ENCODE data around the gene PRAC2.
"Not testable (repeated sequence)": the region's sequence is repeated elsewhere in the genome, so short reads cannot be mapped to it uniquely, and the experiment has no call there.

PRAC2 gene

DNA sequence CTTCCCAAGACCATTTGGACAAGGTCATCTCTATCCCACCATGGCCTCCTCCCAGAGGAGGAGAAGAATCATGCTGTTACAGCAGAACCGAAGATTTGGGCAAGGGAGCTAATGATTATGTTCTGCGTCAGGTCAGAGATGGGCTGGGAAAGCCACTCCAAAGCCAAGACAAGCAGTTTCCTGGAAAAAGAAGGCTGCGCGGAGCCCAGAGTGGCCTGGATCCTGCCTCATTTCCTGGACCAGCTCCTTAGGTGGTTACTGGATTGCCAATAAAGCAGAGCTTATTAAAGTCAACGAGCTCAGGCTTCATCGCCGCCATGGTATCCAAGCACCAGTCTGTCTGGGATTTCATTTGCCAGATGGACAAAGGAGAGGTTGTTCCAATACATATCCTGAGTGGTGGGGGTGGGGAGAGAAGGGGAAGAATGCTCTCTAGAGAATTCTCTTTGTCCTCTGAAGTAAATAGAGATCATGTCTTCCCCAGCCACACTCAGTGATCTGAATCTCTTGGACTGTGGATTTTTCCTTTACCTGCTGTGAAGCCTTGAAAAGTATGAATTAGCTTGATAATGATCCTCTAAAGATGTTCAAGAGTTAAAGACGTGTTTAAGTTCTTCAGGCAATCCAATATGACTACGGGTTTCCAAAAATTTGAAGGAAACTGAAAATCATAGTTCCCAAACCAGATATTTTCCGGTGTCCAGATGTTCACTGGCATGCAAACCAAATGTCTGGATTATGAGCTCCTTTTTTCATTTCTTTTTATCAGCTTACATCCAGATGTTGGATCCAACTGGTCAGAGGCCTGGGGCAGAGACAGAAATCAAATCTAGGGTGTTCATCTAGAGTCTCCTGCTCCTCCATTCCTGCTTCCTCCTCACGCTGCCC lies 18.4 kb upstream of the PRAC2 start:
- Histone ChIP-seq H3K4me1 (ENCODE audit: insufficient read depth, low read length, severe bottlenecking) (no peaks in the 10 kb centered on the region), H2AFZ (ENCODE audit: low read length) (no peak overlapping the region), H3K4me3 (ENCODE audit: low read depth, low read length, poor library complexity, severe bottlenecking) (no peak overlapping the region), H3K36me3 (ENCODE audit: insufficient read depth, low read length) (no peaks in the 10 kb centered on the region), H4K20me1 (ENCODE audit: insufficient read depth, low read length) (no peaks in the 10 kb centered on the region), H3K79me2 (ENCODE audit: insufficient read depth, low read length) (no peaks in the 10 kb centered on the region), H3K4me2 (ENCODE audit: low read length) (no peak overlapping the region), H3F3A (ENCODE audit: insufficient read depth, low read length) (no peaks in the 10 kb centered on the region), H3K27ac (ENCODE audit: low read depth, low read length, poor library complexity, severe bottlenecking) (no peak overlapping the region), H3K27me3 (ENCODE audit: insufficient read depth, low read length) (no peaks in the 10 kb centered on the region), H3K9ac (ENCODE audit: low read length) (no peak overlapping the region), H3K9me2 (ENCODE audit: low read depth, low read length) (no peaks in the 10 kb centered on the region), H3K9me3 (ENCODE audit: low read length) (no peaks in the 10 kb centered on the region)
- TF ChIP-seq, protein P1, sequence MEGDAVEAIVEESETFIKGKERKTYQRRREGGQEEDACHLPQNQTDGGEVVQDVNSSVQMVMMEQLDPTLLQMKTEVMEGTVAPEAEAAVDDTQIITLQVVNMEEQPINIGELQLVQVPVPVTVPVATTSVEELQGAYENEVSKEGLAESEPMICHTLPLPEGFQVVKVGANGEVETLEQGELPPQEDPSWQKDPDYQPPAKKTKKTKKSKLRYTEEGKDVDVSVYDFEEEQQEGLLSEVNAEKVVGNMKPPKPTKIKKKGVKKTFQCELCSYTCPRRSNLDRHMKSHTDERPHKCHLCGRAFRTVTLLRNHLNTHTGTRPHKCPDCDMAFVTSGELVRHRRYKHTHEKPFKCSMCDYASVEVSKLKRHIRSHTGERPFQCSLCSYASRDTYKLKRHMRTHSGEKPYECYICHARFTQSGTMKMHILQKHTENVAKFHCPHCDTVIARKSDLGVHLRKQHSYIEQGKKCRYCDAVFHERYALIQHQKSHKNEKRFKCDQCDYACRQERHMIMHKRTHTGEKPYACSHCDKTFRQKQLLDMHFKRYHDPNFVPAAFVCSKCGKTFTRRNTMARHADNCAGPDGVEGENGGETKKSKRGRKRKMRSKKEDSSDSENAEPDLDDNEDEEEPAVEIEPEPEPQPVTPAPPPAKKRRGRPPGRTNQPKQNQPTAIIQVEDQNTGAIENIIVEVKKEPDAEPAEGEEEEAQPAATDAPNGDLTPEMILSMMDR (IDR thresholded peaks at IDR 0.05; ENCODE audit: low read length): no peak
- no peak for TF ChIP-seq EZH2 (IDR thresholded peaks at IDR 0.05; ENCODE audit: borderline replicate concordance, low read length)

DNA sequence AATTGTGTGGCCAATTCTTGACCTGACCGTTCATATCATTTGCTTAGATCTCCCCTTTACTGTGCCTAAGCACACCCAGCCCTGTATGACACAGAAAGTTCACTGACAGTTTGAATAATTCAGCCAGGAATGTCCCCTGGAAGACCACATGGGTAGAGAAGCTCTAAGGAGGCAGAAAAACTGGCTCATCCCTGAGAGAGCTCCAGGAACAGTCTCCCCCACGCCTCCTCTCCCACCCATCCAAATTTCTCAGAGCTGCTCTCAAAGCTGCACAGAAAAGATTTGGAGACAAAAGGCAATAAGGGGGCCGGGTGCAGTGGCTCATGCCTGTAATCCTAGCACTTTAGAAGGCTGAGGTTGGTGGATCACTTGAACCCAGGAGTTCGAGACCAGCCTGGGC lies 11.9 kb upstream of the PRAC2 start:
- Histone ChIP-seq H3K27me3 (ENCODE audit: insufficient read depth, low read length) (no peaks in the 10 kb centered on the region), H3K4me1 (ENCODE audit: insufficient read depth, low read length, severe bottlenecking) (no peaks in the 10 kb centered on the region), H3K4me2 (ENCODE audit: low read length) (no peak overlapping the region), H3K36me3 (ENCODE audit: insufficient read depth, low read length) (no peaks in the 10 kb centered on the region), H3F3A (ENCODE audit: insufficient read depth, low read length) (no peaks in the 10 kb centered on the region), H3K79me2 (ENCODE audit: insufficient read depth, low read length) (no peaks in the 10 kb centered on the region), H2AFZ (ENCODE audit: low read length) (no peak overlapping the region), H4K20me1 (ENCODE audit: insufficient read depth, low read length) (no peaks in the 10 kb centered on the region), H3K9me3 (ENCODE audit: low read length) (no peaks in the 10 kb centered on the region), H3K4me3 (ENCODE audit: low read depth, low read length, poor library complexity, severe bottlenecking) (no peak overlapping the region), H3K9ac (ENCODE audit: low read length) (no peak overlapping the region), H3K27ac (ENCODE audit: low read depth, low read length, poor library complexity, severe bottlenecking) (no peak overlapping the region), H3K9me2 (ENCODE audit: low read depth, low read length) (no peaks in the 10 kb centered on the region)
- TF ChIP-seq EZH2 (IDR thresholded peaks at IDR 0.05; ENCODE audit: borderline replicate concordance, low read length): no peak
- TF ChIP-seq, protein P1 (IDR thresholded peaks at IDR 0.05; ENCODE audit: low read length): no peak

DNA sequence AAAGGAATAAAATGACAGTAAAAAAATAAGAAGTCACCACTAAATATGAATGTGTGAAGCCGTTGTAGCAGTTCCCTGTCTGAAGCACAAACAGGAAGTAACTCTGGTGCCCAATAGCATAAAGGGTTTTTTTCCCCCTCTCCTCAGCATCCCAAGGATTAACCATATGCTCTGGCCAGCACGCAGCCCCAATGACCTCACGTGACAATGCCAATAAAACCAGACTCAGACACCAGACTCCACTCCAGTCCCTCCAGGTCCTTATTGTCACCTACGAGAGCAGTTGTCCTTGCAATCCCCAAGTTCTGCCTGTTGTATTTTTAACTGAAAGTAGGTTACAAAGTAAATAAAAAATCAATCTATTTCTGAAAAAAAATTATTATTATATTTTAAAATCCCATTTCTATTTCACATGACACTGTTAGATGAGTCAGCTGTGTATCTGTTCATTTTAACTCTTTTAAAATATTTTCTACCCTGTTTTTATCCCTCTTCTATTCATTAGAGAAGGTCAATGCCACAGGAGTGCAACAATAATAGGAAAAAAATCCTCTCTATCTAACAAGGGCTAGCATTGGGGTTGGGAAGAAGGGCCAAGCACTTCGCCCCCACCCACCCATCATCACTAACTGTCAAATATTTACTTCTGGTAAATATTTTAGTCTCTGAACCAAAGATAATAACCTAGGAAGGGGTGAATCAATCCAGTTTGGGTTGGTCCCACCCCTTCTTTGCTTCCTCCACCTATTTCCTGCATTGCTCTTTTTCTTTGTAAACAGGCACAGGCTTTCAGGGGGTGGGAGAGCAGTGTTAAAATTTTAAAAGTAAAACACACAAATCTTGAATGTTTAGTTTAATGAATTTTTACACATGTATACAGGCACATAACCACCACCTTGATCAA lies 7.2 kb upstream of the PRAC2 start:
- H3K9me3 ChIP-seq (ENCODE audit: low read length): no peaks in the 10 kb centered on the region
- H3K9ac ChIP-seq (ENCODE audit: low read length): no peak overlapping the region
- H3F3A ChIP-seq (ENCODE audit: insufficient read depth, low read length): no peaks in the 10 kb centered on the region
- H4K20me1 ChIP-seq (ENCODE audit: insufficient read depth, low read length): no peaks in the 10 kb centered on the region
- no peak overlapping the region for H2AFZ ChIP-seq (ENCODE audit: low read length)
- H3K27me3 ChIP-seq (ENCODE audit: insufficient read depth, low read length): no peaks in the 10 kb centered on the region
- no peak overlapping the region for H3K4me3 ChIP-seq (ENCODE audit: low read depth, low read length, poor library complexity, severe bottlenecking)
- no peak overlapping the region for H3K4me2 ChIP-seq (ENCODE audit: low read length)
- H3K79me2 ChIP-seq (ENCODE audit: insufficient read depth, low read length): no peaks in the 10 kb centered on the region
- no peaks in the 10 kb centered on the region for H3K36me3 ChIP-seq (ENCODE audit: insufficient read depth, low read length)
- TF ChIP-seq EZH2 (IDR thresholded peaks at IDR 0.05; ENCODE audit: borderline replicate concordance, low read length): no peak
- TF ChIP-seq, protein P1 (IDR thresholded peaks at IDR 0.05; ENCODE audit: low read length): no peak
- no peaks in the 10 kb centered on the region for H3K9me2 ChIP-seq (ENCODE audit: low read depth, low read length)
- no peak overlapping the region for H3K27ac ChIP-seq (ENCODE audit: low read depth, low read length, poor library complexity, severe bottlenecking)
- H3K4me1 ChIP-seq (ENCODE audit: insufficient read depth, low read length, severe bottlenecking): no peaks in the 10 kb centered on the region

DNA sequence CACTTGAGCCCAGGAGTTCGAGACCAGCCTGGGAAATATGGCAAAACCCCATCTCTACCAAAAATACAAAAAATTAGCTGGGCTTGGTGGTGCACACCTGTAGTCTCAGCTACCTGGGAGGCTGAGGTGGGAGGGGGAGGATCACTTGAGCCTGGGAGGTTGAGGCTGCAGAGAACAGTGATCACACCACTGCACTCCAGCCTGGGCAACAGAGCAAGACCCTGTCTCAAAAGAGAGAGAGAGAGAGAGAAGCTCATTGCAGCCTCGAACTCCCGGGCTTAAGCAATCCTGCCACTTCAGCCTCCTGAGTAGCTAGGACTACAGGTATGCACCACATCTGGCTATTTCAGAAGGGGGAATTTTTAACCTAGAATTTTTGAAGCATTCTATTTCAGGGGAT lies 6.4 kb upstream of the PRAC2 start:
- not testable (repeated sequence) for H3K9ac ChIP-seq (ENCODE audit: low read length); H3K27me3 ChIP-seq (ENCODE audit: insufficient read depth, low read length); H3K4me3 ChIP-seq (ENCODE audit: low read depth, low read length, poor library complexity, severe bottlenecking); H4K20me1 ChIP-seq (ENCODE audit: insufficient read depth, low read length); H3K4me1 ChIP-seq (ENCODE audit: insufficient read depth, low read length, severe bottlenecking); H3F3A ChIP-seq (ENCODE audit: insufficient read depth, low read length); H3K9me2 ChIP-seq (ENCODE audit: low read depth, low read length); H3K27ac ChIP-seq (ENCODE audit: low read depth, low read length, poor library complexity, severe bottlenecking); H3K9me3 ChIP-seq (ENCODE audit: low read length); H2AFZ ChIP-seq (ENCODE audit: low read length); H3K4me2 ChIP-seq (ENCODE audit: low read length); H3K79me2 ChIP-seq (ENCODE audit: insufficient read depth, low read length); H3K36me3 ChIP-seq (ENCODE audit: insufficient read depth, low read length)

All from OCI-LY1 (cell line).